ES-I3 (cell line): Measurements from ENCODE around the gene SND1.

Source experiments
- H3K36me3 ChIP-seq: 2 replicates; pipeline ENCODE4 v1.6.1; 2013; ENCODE audit warnings: mild to moderate bottlenecking, low read length, control low read depth, moderate library complexity; ENCODE audit not compliant: insufficient read depth
- H3K4me1 ChIP-seq: 2 replicates; pipeline ENCODE4 v1.6.1; 2013; ENCODE audit warnings: mild to moderate bottlenecking, control low read depth, low read length; ENCODE audit not compliant: insufficient read depth
- H3K9ac ChIP-seq: 2 replicates; pipeline ENCODE4 v1.6.1; 2013; ENCODE audit warnings: low read depth, mild to moderate bottlenecking, low read length, moderate library complexity
- H3K9me3 ChIP-seq: 2 replicates; pipeline ENCODE4 v1.6.1; 2013; ENCODE audit warnings: mild to moderate bottlenecking, low read length, moderate library complexity; ENCODE audit not compliant: control insufficient read depth, insufficient read depth

The SND1 gene

GRCh38 chr7:128039544-128039953, 387.6 kb downstream of the SND1 start:
- H3K9me3 ChIP-seq: no peaks in the 10 kb centered on the region
- H3K4me1 ChIP-seq: no peaks in the 10 kb centered on the region
- H3K36me3 ChIP-seq: peaks cover 2% of the 10 kb centered on the region; the same call in 1 of the 2 replicates
- H3K9ac ChIP-seq: no peak overlapping the region

- peaks cover 2% of the 10 kb centered on the region; the same call in 1 of the 2 replicates for H3K36me3 ChIP-seq
- H3K4me1 ChIP-seq: no peaks in the 10 kb centered on the region
- H3K9me3 ChIP-seq: no peaks in the 10 kb centered on the region
- no peak overlapping the region for H3K9ac ChIP-seq
Measured at GRCh38 chr7:128040205-128040604, 388.2 kb downstream of the SND1 start.

- H3K9ac ChIP-seq: no peak overlapping the region
- H3K9me3 ChIP-seq: no peaks in the 10 kb centered on the region
- no peaks in the 10 kb centered on the region for H3K4me1 ChIP-seq
- H3K36me3 ChIP-seq: peaks cover 2% of the 10 kb centered on the region; the same call in 1 of the 2 replicates
Measured at GRCh38 chr7:128041203-128041602, 389.2 kb downstream of the SND1 start.

- Histone ChIP-seq H3K9ac (no peak overlapping the region), H3K4me1 (no peaks in the 10 kb centered on the region), H3K9me3 (no peaks in the 10 kb centered on the region), H3K36me3 (peaks cover 2% of the 10 kb centered on the region; the same call in 1 of the 2 replicates)
Measured at GRCh38 chr7:128042012-128042411, 390.0 kb downstream of the SND1 start.

GRCh38 chr7:128044064-128044463, 392.1 kb downstream of the SND1 start:
- Histone ChIP-seq H3K36me3 (peaks cover 2% of the 10 kb centered on the region; the same call in 1 of the 2 replicates), H3K9ac (no peak overlapping the region), H3K9me3 (no peaks in the 10 kb centered on the region), H3K4me1 (no peaks in the 10 kb centered on the region)

GRCh38 chr7:128045158-128045557, 393.2 kb downstream of the SND1 start:
- no peak overlapping the region for H3K9ac ChIP-seq
- H3K9me3 ChIP-seq: no peaks in the 10 kb centered on the region
- peaks cover 2% of the 10 kb centered on the region; the same call in 1 of the 2 replicates for H3K36me3 ChIP-seq
- no peaks in the 10 kb centered on the region for H3K4me1 ChIP-seq

- H3K9me3 ChIP-seq: no peaks in the 10 kb centered on the region
- peaks cover 2% of the 10 kb centered on the region; the same call in 1 of the 2 replicates for H3K36me3 ChIP-seq
- no peak overlapping the region for H3K9ac ChIP-seq
- H3K4me1 ChIP-seq: no peaks in the 10 kb centered on the region
Measured at GRCh38 chr7:128045766-128046165, 393.8 kb downstream of the SND1 start.

- no peak overlapping the region for H3K9ac ChIP-seq
Measured at GRCh38 chr7:128052404-128052803, 400.4 kb downstream of the SND1 start.

GRCh38 chr7:128053023-128053422, 401.0 kb downstream of the SND1 start:
- Histone ChIP-seq H3K36me3 (no peaks in the 10 kb centered on the region), H3K9me3 (no peaks in the 10 kb centered on the region), H3K9ac (no peak overlapping the region), H3K4me1 (no peaks in the 10 kb centered on the region)

More at GRCh38 chr7:128052404-128052803, 400.4 kb downstream of the SND1 start:
- Histone ChIP-seq H3K36me3 (no peaks in the 10 kb centered on the region), H3K9me3 (no peaks in the 10 kb centered on the region), H3K4me1 (no peaks in the 10 kb centered on the region)

GRCh38 chr7:128053991-128054390, 402.0 kb downstream of the SND1 start:
- H3K36me3 ChIP-seq: no peaks in the 10 kb centered on the region
- H3K4me1 ChIP-seq: no peaks in the 10 kb centered on the region
- no peak overlapping the region for H3K9ac ChIP-seq
- H3K9me3 ChIP-seq: no peaks in the 10 kb centered on the region

- H3K36me3 ChIP-seq: no peaks in the 10 kb centered on the region
Measured at GRCh38 chr7:128054511-128054910, 402.5 kb downstream of the SND1 start.

GRCh38 chr7:128055637-128056036, 403.6 kb downstream of the SND1 start:
- H3K9ac ChIP-seq: no peak overlapping the region
- no peaks in the 10 kb centered on the region for H3K9me3 ChIP-seq
- no peaks in the 10 kb centered on the region for H3K36me3 ChIP-seq
- no peaks in the 10 kb centered on the region for H3K4me1 ChIP-seq

More at GRCh38 chr7:128054511-128054910, 402.5 kb downstream of the SND1 start:
- Histone ChIP-seq H3K9me3 (no peaks in the 10 kb centered on the region), H3K4me1 (no peaks in the 10 kb centered on the region), H3K9ac (no peak overlapping the region)

- no peaks in the 10 kb centered on the region for H3K4me1 ChIP-seq
- no peak overlapping the region for H3K9ac ChIP-seq
- no peaks in the 10 kb centered on the region for H3K9me3 ChIP-seq
- no peaks in the 10 kb centered on the region for H3K36me3 ChIP-seq
Measured at GRCh38 chr7:128056901-128057300, 404.9 kb downstream of the SND1 start.

- no peak overlapping the region for H3K9ac ChIP-seq
- H3K9me3 ChIP-seq: no peaks in the 10 kb centered on the region
- H3K36me3 ChIP-seq: no peaks in the 10 kb centered on the region
- no peaks in the 10 kb centered on the region for H3K4me1 ChIP-seq
Measured at GRCh38 chr7:128057909-128058308, 405.9 kb downstream of the SND1 start.

GRCh38 chr7:128059143-128059988, 407.4 kb downstream of the SND1 start:
- no peak overlapping the region for H3K9ac ChIP-seq
- H3K36me3 ChIP-seq: no peaks in the 10 kb centered on the region
- H3K4me1 ChIP-seq: no peaks in the 10 kb centered on the region
- H3K9me3 ChIP-seq: no peaks in the 10 kb centered on the region
